Upper lobe of left lung (tissue), 6 donors: ENCODE results near the gene IMPACT. TPM values are rescaled to one million over a fixed set of nuclear protein-coding genes. Genes with fewer than 3 reads are reported as not detected.

ENCODE experiments used
- ATAC-seq, 2 donors: fragments of 200-7000 bp; cut with Tn5 transposase; one replicate each; pipeline ENCODE4 v1.9.1; 2022; ENCODE audit warnings: mild to moderate bottlenecking in 2 of 2, moderate library complexity in 2 of 2; ENCODE audit not compliant: low FRiP score in 2 of 2
- DNase-seq, 2 donors: peaks; one replicate each; pipeline ENCODE4 v3.0.0-alpha.2; 2019 to 2020
- H3K27ac ChIP-seq, 4 donors: fragments of 200-600 bp; sonication (generic); one replicate each; pipeline ENCODE4 v1.5.1; 2016 to 2019
- H3K27me3 ChIP-seq, 4 donors: fragments of 200-600 bp; sonication (generic); one replicate each; pipeline ENCODE4 v1.5.1; 2017 to 2019
- H3K36me3 ChIP-seq, 4 donors: fragments of 200-600 bp; sonication (generic); one replicate each; pipeline ENCODE4 v1.5.1; 2016 to 2019
- H3K4me1 ChIP-seq, 4 donors: fragments of 200-600 bp; sonication (generic); one replicate each; pipeline ENCODE4 v1.5.1; 2018 to 2019
- H3K4me3 ChIP-seq, 4 donors: fragments of 200-600 bp; sonication (generic); one replicate each; pipeline ENCODE4 v1.5.1; 2017 to 2019; ENCODE audit warnings: mild to moderate bottlenecking in 2 of 4, moderate library complexity in 1 of 4
- H3K9me3 ChIP-seq, 4 donors: fragments of 200-600 bp; sonication (generic); one replicate each; pipeline ENCODE4 v1.5.1; 2018 to 2019
- CTCF ChIP-seq, 6 experiments: fragments of 450-650 bp in 4 of 6; fragments of 200-600 bp in 2 of 6; sonication (generic) in 2 of 6; IDR thresholded peaks; one replicate each; pipeline ENCODE4 v1.5.1; 2016 to 2019; ENCODE audit warnings: antibody characterized with exemption in 6 of 6
- EP300 ChIP-seq, 4 donors: sonication (generic); formaldehyde crosslinking; IDR thresholded peaks; one replicate each; pipeline ENCODE4 v1.5.1; 2017; ENCODE audit warnings: antibody characterized with exemption in 4 of 4, control low read depth in 2 of 4
- POLR2A ChIP-seq, 4 donors: fragments of 450-650 bp; IDR thresholded peaks; one replicate each; pipeline ENCODE4 v1.5.1; 2016 to 2017; ENCODE audit warnings: antibody characterized with exemption in 4 of 4, mild to moderate bottlenecking in 2 of 4
- POLR2AphosphoS5 ChIP-seq, 2 donors: sonication (generic); formaldehyde crosslinking; IDR thresholded peaks; one replicate each; pipeline ENCODE4 v1.5.1; 2017; ENCODE audit warnings: antibody characterized with exemption in 2 of 2
- WGBS, 2 donors: methylation state at CpG; one replicate each; pipeline ENCODE4 v1.1.5; 2017 to 2018; 5-methylcytosine and 5-hydroxymethylcytosine counted together
- total RNA-seq, 6 donors: library from RNA; depleted of rRNA in 4 of 6; stranded (reverse); fragments of >200 nt in 4 of 6; gene quantifications; one replicate each; pipeline versions ENCODE4 v1.1.0 to v1.2.1, GENCODE V29; 2016 to 2021
- donor health status: DM: no; HTN: no; CAD: no; lungs with moderate emphysema.
- donor health status: DM: no; HTN: yes; CAD: no; lungs with severe emphysema.

Gene IMPACT
- total RNA-seq, 6 donors from 2014 or later, result 4.6 to 40.8 (median 18.2) TPM

- 85 to 100% methylated on average over 1 of the region's 1 CpG for WGBS, 2 donors
These were observed 70.7 kb downstream of the IMPACT start for GRCh38 chr18:24497031-24497754.

GRCh38 chr18:24499814-24500213 is 73.3 kb downstream of the IMPACT start:
- no peaks in the 10 kb centered on the region for H3K27me3 ChIP-seq
- H3K9me3 ChIP-seq, result no peaks in the 10 kb centered on the region
- no peaks in the 10 kb centered on the region for H3K4me1 ChIP-seq
- H3K4me3 ChIP-seq, result no peak overlapping the region
- DNase-seq (no peak), ATAC-seq (peak in 1 of 2 donors; percentile 66)
- no peaks in the 10 kb centered on the region for H3K36me3 ChIP-seq
- no peak for TF ChIP-seq POLR2A (IDR thresholded peaks at IDR 0.05)
- no peak for TF ChIP-seq EP300 (IDR thresholded peaks at IDR 0.05)
- TF ChIP-seq CTCF (IDR thresholded peaks at IDR 0.05), result no peak
- no peak for TF ChIP-seq POLR2AphosphoS5 (IDR thresholded peaks at IDR 0.05)
- no peak overlapping the region for H3K27ac ChIP-seq
- 65 to 81% methylated on average over 5 of the region's 5 CpGs for WGBS, 2 donors

More at GRCh38 chr18:24497031-24497754, 70.7 kb downstream of the IMPACT start:
- Histone ChIP-seq H3K9me3 (no peaks in the 10 kb centered on the region), H3K27me3 (no peaks in the 10 kb centered on the region), H3K4me3 (no peak overlapping the region), H3K4me1 (no peaks in the 10 kb centered on the region), H3K27ac (no peak overlapping the region), H3K36me3 (no peaks in the 10 kb centered on the region)
- TF ChIP-seq POLR2A (IDR thresholded peaks at IDR 0.05), result no peak
- TF ChIP-seq POLR2AphosphoS5 (IDR thresholded peaks at IDR 0.05), result no peak
- no peak for TF ChIP-seq EP300 (IDR thresholded peaks at IDR 0.05)
- no peak for TF ChIP-seq CTCF (IDR thresholded peaks at IDR 0.05)
- ATAC-seq (peak in 1 of 2 donors; percentile 76), DNase-seq (no peak)

GRCh38 chr18:24500217-24500616 is 73.7 kb downstream of the IMPACT start:
- H3K4me1 ChIP-seq, result no peaks in the 10 kb centered on the region
- DNase-seq, result no peak
- TF ChIP-seq POLR2AphosphoS5 (IDR thresholded peaks at IDR 0.05) (no peak), POLR2A (IDR thresholded peaks at IDR 0.05) (no peak), EP300 (IDR thresholded peaks at IDR 0.05) (no peak), CTCF (IDR thresholded peaks at IDR 0.05) (no peak)
- no peaks in the 10 kb centered on the region for H3K27me3 ChIP-seq
- 84 to 88% methylated on average over 2 of the region's 2 CpGs for WGBS, 2 donors
- no peak for ATAC-seq
- no peaks in the 10 kb centered on the region for H3K36me3 ChIP-seq
- no peaks in the 10 kb centered on the region for H3K9me3 ChIP-seq
- no peak overlapping the region for H3K27ac ChIP-seq
- no peak overlapping the region for H3K4me3 ChIP-seq

GRCh38 chr18:24500766-24501165 is 74.3 kb downstream of the IMPACT start:
- Histone ChIP-seq H3K9me3 (no peaks in the 10 kb centered on the region), H3K27me3 (no peaks in the 10 kb centered on the region), H3K4me3 (no peak overlapping the region), H3K36me3 (no peaks in the 10 kb centered on the region), H3K4me1 (no peaks in the 10 kb centered on the region), H3K27ac (no peak overlapping the region)
- ATAC-seq, result no peak
- no peak for TF ChIP-seq POLR2A (IDR thresholded peaks at IDR 0.05)
- no peak for TF ChIP-seq CTCF (IDR thresholded peaks at IDR 0.05)
- no peak for TF ChIP-seq EP300 (IDR thresholded peaks at IDR 0.05)
- TF ChIP-seq POLR2AphosphoS5 (IDR thresholded peaks at IDR 0.05), result no peak
- DNase-seq, result no peak
- WGBS, 2 donors, result 90 to 93% methylated on average over 6 of the region's 6 CpGs
